ENCODE data around the gene PALLD. TPM values are rescaled to one million over a fixed set of nuclear protein-coding genes. Genes with fewer than 3 reads are reported as not detected.

Gene PALLD
- total and polyA plus RNA-seq, 2 of the 8 experiments (the other 6 are each of a cell fraction or from before 2014, with no cell fraction given) = 10.5 to 25.0 TPM

DNA sequence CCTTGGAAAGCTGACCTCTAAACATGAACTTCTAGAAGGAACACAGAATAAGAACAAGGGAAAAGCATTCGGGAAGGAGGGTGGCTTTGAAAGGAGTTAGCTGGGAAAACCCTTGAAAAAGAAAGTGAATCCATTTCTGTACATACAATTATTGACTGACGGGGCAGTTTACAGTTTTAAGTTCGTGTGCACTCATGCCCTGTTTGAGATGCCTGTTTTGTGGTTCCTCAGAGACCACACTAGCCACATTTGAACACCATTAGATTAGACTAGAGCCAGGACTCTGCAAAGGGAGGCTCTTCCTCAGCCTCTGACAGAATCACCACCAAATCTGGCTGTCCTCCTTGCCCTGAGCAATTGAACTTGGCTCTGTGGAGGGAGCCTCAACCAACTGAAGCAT lies 158.3 kb downstream of the PALLD start:
- Histone ChIP-seq H3K14ac (ENCODE audit: insufficient read length) (no peak overlapping the region), H3K27ac (ENCODE audit: low read depth, low read length) (no peak overlapping the region), H2BK20ac (ENCODE audit: low read length) (no peak overlapping the region), H2BK15ac (ENCODE audit: low read length) (no peak overlapping the region), H3K56ac (replicated peaks; ENCODE audit: insufficient read length, low read depth, low read length) (no peak overlapping the region), H2BK120ac (replicated peaks; ENCODE audit: low read depth, low read length) (no peak overlapping the region), H4K8ac (ENCODE audit: extremely low read depth, insufficient read depth, low read length) (no peak overlapping the region), H2AK5ac (ENCODE audit: low read depth, low read length) (no peak overlapping the region), H4K20me1 (replicated peaks in 1 of 2; ENCODE audit: control insufficient read depth in 1 of 2, insufficient read depth in 2 of 2, low read length in 2 of 2) (no peaks in the 10 kb centered on the region), H3K79me1 (ENCODE audit: low read depth, low read length) (no peaks in the 10 kb centered on the region), H3K23me2 (ENCODE audit: low read depth, low read length) (no peaks in the 10 kb centered on the region), H4K91ac (replicated peaks; ENCODE audit: insufficient read length, low read length) (no peak overlapping the region), H3K23ac (ENCODE audit: insufficient read length) (no peak overlapping the region), H3K4me2 (ENCODE audit: insufficient read depth in 1 of 2, low read depth in 2 of 2, low read length in 2 of 2) (no peak overlapping the region), H3K4me3 (ENCODE audit: extremely low read depth in 1 of 4, insufficient read depth in 2 of 4, low read depth in 3 of 4, low read length in 4 of 4) (no peak overlapping the region), H2AFZ (ENCODE audit: low read length) (no peak overlapping the region), H2BK12ac (ENCODE audit: low read depth, low read length) (no peak overlapping the region), H3K36me3 (ENCODE audit: control insufficient read depth in 2 of 4, insufficient read depth in 4 of 4, low read length in 3 of 4) (no peaks in the 10 kb centered on the region), H3K4me1 (replicated peaks in 1 of 4; ENCODE audit: control insufficient read depth in 3 of 4, insufficient read depth in 4 of 4, low read length in 3 of 4) (peaks cover 0 to 6% (median 2%) of the 10 kb centered on the region in 4 experiments; a peak in 2 of 7 replicates), H2BK5ac (ENCODE audit: low read depth, low read length) (no peak overlapping the region; the same call in 1 of the 2 replicates), H3K9me3 (ENCODE audit: insufficient read depth in 2 of 2, low read depth in 1 of 2, low read length in 1 of 2) (no peaks in the 10 kb centered on the region), H3K9ac (replicated peaks in 1 of 4; ENCODE audit: extremely low read depth in 1 of 4, low read depth in 3 of 4, low read length in 3 of 4) (no peak overlapping the region), H3K18ac (ENCODE audit: extremely low read depth, low read length) (no peak overlapping the region), H4K5ac (ENCODE audit: insufficient read length, low read depth, low read length) (no peak overlapping the region), H3K27me3 (replicated peaks in 1 of 4; ENCODE audit: control insufficient read depth in 3 of 4, extremely low read depth in 1 of 4, insufficient read depth in 3 of 4, low read length in 3 of 4) (no peaks in the 10 kb centered on the region), H3K4ac (replicated peaks; ENCODE audit: insufficient read length, low read depth, low read length) (no peak overlapping the region), H3K79me2 (ENCODE audit: control insufficient read depth in 1 of 2, insufficient read depth in 2 of 2, low read length in 2 of 2) (no peaks in the 10 kb centered on the region)
- WGBS, 2 experiments (ENCODE audit: extremely low coverage in 1 of 2, insufficient coverage in 1 of 2, insufficient read length in 1 of 2, insufficient replicate concordance in 2 of 2, low coverage in 1 of 2, low lambda C conversion rate in 2 of 2, missing lambda C conversion rate in 1 of 2) = 71% methylated on average over 3 of the region's 3 CpGs; no CpG with 5 or more reads in 1 of the 2 experiments
- ChIA-PET POLR2A (ENCODE audit: partially characterized antibody) (no interaction called here), CTCF (ENCODE audit: partially characterized antibody) (interaction anchor here (1.0 to 1.5 kb wide), 4 partner anchors 19 to 267 kb away, joined by 3 to 5 read pairs (median 3); no protein-coding TSS in a partner anchor)
- TF ChIP-seq HDAC2 (IDR thresholded peaks at IDR 0.05; ENCODE audit: borderline replicate concordance in 1 of 2, low read depth in 2 of 2, low read length in 2 of 2) (no peak), ATF3 (IDR thresholded peaks at IDR 0.05; ENCODE audit: insufficient read depth, low read depth, low read length) (no peak), CTBP2 (IDR thresholded peaks at IDR 0.05; ENCODE audit: borderline replicate concordance, insufficient read depth, insufficient read length, low read length) (no peak), POLR2AphosphoS5 (IDR thresholded peaks at IDR 0.05; ENCODE audit: low read depth, low read length) (no peak), JUND (IDR thresholded peaks at IDR 0.05; ENCODE audit: low read length) (no peak), CEBPB (IDR thresholded peaks at IDR 0.05; ENCODE audit: low read depth, low read length) (no peak), ASH2L (IDR thresholded peaks at IDR 0.05; ENCODE audit: low read length) (no peak), SIX5 (IDR thresholded peaks at IDR 0.05; ENCODE audit: low read depth, low read length) (no peak)
- DNase-seq (ENCODE audit: low read depth in 1 of 2, low spot score in 2 of 2) = no peak
- no peak for FAIRE-seq

Data from H1 (cell line).